DMS53 treated with DMSO at 0.1 percent for 48 hours (cell line): Measurements from ENCODE around the gene TARBP1.
"Not testable (repeated sequence)": the region's sequence is repeated elsewhere in the genome, so short reads cannot be mapped to it uniquely, and the experiment has no call there.

ENCODE experiments used
- DNase-seq: peaks from one replicate; lab custom pipeline; 2025; ENCODE audit not compliant: unreplicated experiment; lab: John Stamatoyannopoulos, UW

TARBP1 gene

GRCh38 chr1:234452406-234452965 lies 26.5 kb downstream of the TARBP1 start:
- no peak for DNase-seq

GRCh38 chr1:234440348-234440747 lies 38.6 kb downstream of the TARBP1 start:
- DNase-seq = no peak

- DNase-seq = no peak
These were observed 40.4 kb downstream of the TARBP1 start for GRCh38 chr1:234438579-234438978.

- DNase-seq = no peak
These were observed 41.4 kb downstream of the TARBP1 start for GRCh38 chr1:234437423-234438171.

GRCh38 chr1:234435620-234436019 lies 43.4 kb downstream of the TARBP1 start:
- DNase-seq = no peak

GRCh38 chr1:234434706-234435105 lies 44.3 kb downstream of the TARBP1 start:
- DNase-seq = no peak

GRCh38 chr1:234433563-234434285 lies 45.3 kb downstream of the TARBP1 start:
- no peak for DNase-seq

GRCh38 chr1:234431255-234431654 lies 47.7 kb downstream of the TARBP1 start:
- no peak for DNase-seq

GRCh38 chr1:234430691-234431090 lies 48.3 kb downstream of the TARBP1 start:
- DNase-seq = no peak

GRCh38 chr1:234429434-234429806 lies 49.6 kb downstream of the TARBP1 start:
- no peak for DNase-seq

- no peak for DNase-seq
These were observed 50.9 kb downstream of the TARBP1 start for GRCh38 chr1:234427950-234428646.

GRCh38 chr1:234413990-234414389 lies 65.0 kb downstream of the TARBP1 start:
- DNase-seq = no peak

GRCh38 chr1:234413485-234413884 lies 65.5 kb downstream of the TARBP1 start:
- no peak for DNase-seq

GRCh38 chr1:234412830-234413229 lies 66.1 kb downstream of the TARBP1 start:
- no peak for DNase-seq

- no peak for DNase-seq
These were observed 69.7 kb downstream of the TARBP1 start for GRCh38 chr1:234409328-234409727.

- DNase-seq = no peak
These were observed 70.2 kb downstream of the TARBP1 start for GRCh38 chr1:234408757-234409156.

GRCh38 chr1:234406871-234407270 lies 72.1 kb downstream of the TARBP1 start:
- no peak for DNase-seq

- no peak for DNase-seq
These were observed 73.3 kb downstream of the TARBP1 start for GRCh38 chr1:234405676-234406075.

GRCh38 chr1:234402939-234403338 lies 76.0 kb downstream of the TARBP1 start:
- DNase-seq = no peak

GRCh38 chr1:234401658-234402057 lies 77.3 kb downstream of the TARBP1 start:
- DNase-seq = no peak

- DNase-seq = no peak
These were observed 78.2 kb downstream of the TARBP1 start for GRCh38 chr1:234400773-234401172.

GRCh38 chr1:234399515-234399914 lies 79.5 kb downstream of the TARBP1 start:
- DNase-seq = not testable (repeated sequence)
